ENCODE measurements around the gene PARD3.

PARD3 gene

GRCh38 chr10:34858003-34858402, 42.9 kb upstream of the PARD3 start:
- no peak for TF ChIP-seq SIN3A (IDR thresholded peaks at IDR 0.05; ENCODE audit: borderline replicate concordance, insufficient read depth, low read length)
- TF ChIP-seq FOXP2 (optimal IDR thresholded peaks at IDR 0.05; ENCODE audit: borderline replicate concordance, extremely low read depth, extremely low read length, insufficient read depth), result no peak
- TF ChIP-seq TAF1 (IDR thresholded peaks at IDR 0.05; ENCODE audit: borderline replicate concordance, insufficient read depth, low read length), result no peak
- TF ChIP-seq REST (IDR thresholded peaks at IDR 0.05; ENCODE audit: insufficient read depth in 1 of 2, low read depth in 2 of 2, low read length in 2 of 2), result no peak
- no peak for TF ChIP-seq POLR2AphosphoS5 (IDR thresholded peaks at IDR 0.05; ENCODE audit: low read depth, low read length)

GRCh38 chr10:34854147-34854601, 39.1 kb upstream of the PARD3 start:
- TF ChIP-seq FOXP2 (optimal IDR thresholded peaks at IDR 0.05; ENCODE audit: borderline replicate concordance, extremely low read depth, extremely low read length, insufficient read depth) (no peak), TAF1 (IDR thresholded peaks at IDR 0.05; ENCODE audit: borderline replicate concordance, insufficient read depth, low read length) (no peak), SIN3A (IDR thresholded peaks at IDR 0.05; ENCODE audit: borderline replicate concordance, insufficient read depth, low read length) (no peak), POLR2AphosphoS5 (IDR thresholded peaks at IDR 0.05; ENCODE audit: low read depth, low read length) (no peak), REST (IDR thresholded peaks at IDR 0.05; ENCODE audit: insufficient read depth in 1 of 2, low read depth in 2 of 2, low read length in 2 of 2) (no peak)

DNA sequence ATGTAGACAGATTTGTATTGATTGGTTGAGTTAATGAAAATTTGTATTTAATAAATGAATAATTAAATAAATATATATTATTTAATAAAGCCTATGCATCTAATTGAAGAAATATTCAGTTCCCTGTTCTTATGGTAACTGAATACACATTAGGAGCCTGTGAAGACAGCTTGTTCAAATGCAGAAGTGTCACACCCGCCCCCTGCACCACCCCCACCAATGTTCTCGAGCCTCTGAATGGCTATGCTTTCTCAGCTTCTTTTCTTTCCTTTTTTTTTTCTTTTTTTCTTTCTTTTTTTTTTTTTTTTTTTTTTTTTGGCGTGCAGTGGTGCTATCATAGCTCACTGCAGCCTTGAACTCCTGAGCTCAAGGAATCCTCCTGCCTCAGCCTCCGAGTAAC, 38.3 kb upstream of the PARD3 start:
- TF ChIP-seq SIN3A (IDR thresholded peaks at IDR 0.05; ENCODE audit: borderline replicate concordance, insufficient read depth, low read length) (no peak), POLR2AphosphoS5 (IDR thresholded peaks at IDR 0.05; ENCODE audit: low read depth, low read length) (no peak)

DNA sequence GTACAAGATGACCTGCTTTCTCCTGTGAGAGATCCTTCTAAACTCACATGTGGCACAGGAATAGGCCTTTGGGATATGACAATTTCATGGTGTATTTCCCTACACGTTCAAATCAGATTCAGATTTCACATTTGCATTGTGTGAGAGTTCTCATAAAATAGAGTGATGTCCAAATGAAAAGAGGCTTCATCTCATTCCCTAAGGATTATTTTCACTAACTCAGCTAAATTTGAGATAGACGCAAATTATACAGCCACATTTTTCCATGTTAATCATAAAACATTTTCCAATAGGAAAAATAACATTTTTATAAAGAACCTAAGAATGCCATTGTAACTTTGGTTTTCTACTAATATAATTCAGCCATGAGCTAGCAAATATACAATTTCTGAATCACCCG, 35.5 kb upstream of the PARD3 start:
- TF ChIP-seq POLR2AphosphoS5 (IDR thresholded peaks at IDR 0.05; ENCODE audit: low read depth, low read length) (no peak), FOXP2 (optimal IDR thresholded peaks at IDR 0.05; ENCODE audit: borderline replicate concordance, extremely low read depth, extremely low read length, insufficient read depth) (no peak), TAF1 (IDR thresholded peaks at IDR 0.05; ENCODE audit: borderline replicate concordance, insufficient read depth, low read length) (no peak), REST (IDR thresholded peaks at IDR 0.05; ENCODE audit: insufficient read depth in 1 of 2, low read depth in 2 of 2, low read length in 2 of 2) (no peak), SIN3A (IDR thresholded peaks at IDR 0.05; ENCODE audit: borderline replicate concordance, insufficient read depth, low read length) (no peak)

- TF ChIP-seq TAF1 (IDR thresholded peaks at IDR 0.05; ENCODE audit: borderline replicate concordance, insufficient read depth, low read length), result no peak
- no peak for TF ChIP-seq FOXP2 (optimal IDR thresholded peaks at IDR 0.05; ENCODE audit: borderline replicate concordance, extremely low read depth, extremely low read length, insufficient read depth)
- no peak for TF ChIP-seq SIN3A (IDR thresholded peaks at IDR 0.05; ENCODE audit: borderline replicate concordance, insufficient read depth, low read length)
- TF ChIP-seq POLR2AphosphoS5 (IDR thresholded peaks at IDR 0.05; ENCODE audit: low read depth, low read length), result no peak
- no peak for TF ChIP-seq REST (IDR thresholded peaks at IDR 0.05; ENCODE audit: insufficient read depth in 1 of 2, low read depth in 2 of 2, low read length in 2 of 2)
These were observed 34.9 kb upstream of the PARD3 start for GRCh38 chr10:34850036-34850435.
